Ammon's horn (tissue), 1 donor: Measurements from ENCODE around the gene FIBCD1.

Experiments
- DNase-seq: peaks from one replicate; pipeline ENCODE4 v3.0.0-alpha.2; 2016; ENCODE audit warnings: low spot score

Gene FIBCD1

GRCh38 chr9:130858739-130859705 is 80.0 kb downstream of the FIBCD1 start:
- no peak for DNase-seq

- no peak for DNase-seq
Observed at GRCh38 chr9:130857864-130858738, 80.9 kb downstream of the FIBCD1 start.

DNA sequence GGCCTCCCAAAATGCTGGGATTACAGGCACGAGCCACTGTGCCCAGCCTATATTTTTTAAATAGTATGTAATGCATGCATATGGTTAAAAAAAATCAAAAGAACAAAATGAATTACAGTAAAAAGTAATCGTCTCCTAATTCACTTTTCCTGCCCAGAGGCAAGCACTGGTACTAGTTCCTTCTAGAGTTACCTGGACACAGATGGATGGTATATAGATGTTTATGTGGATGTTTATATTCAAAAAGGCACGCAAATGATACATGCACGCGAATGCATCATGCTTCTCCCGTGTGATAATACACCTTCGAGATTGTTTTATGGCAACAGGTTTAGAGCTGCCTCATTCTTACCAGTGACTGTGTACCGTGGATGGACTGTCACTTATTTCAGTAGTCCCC is 82.6 kb downstream of the FIBCD1 start:
- no peak for DNase-seq

DNA sequence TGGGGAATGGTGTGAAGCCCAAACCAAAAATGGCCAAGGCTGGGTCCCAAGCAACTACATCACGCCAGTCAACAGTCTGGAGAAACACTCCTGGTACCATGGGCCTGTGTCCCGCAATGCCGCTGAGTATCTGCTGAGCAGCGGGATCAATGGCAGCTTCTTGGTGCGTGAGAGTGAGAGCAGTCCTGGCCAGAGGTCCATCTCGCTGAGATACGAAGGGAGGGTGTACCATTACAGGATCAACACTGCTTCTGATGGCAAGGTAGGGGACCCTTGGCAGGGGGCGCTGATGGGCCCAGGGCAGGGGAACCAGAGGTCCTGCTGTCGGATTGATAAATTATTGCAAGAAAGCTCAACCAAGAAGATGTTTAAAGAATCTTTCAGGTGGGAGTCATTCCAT is 84.2 kb downstream of the FIBCD1 start:
- DNase-seq: no peak

DNA sequence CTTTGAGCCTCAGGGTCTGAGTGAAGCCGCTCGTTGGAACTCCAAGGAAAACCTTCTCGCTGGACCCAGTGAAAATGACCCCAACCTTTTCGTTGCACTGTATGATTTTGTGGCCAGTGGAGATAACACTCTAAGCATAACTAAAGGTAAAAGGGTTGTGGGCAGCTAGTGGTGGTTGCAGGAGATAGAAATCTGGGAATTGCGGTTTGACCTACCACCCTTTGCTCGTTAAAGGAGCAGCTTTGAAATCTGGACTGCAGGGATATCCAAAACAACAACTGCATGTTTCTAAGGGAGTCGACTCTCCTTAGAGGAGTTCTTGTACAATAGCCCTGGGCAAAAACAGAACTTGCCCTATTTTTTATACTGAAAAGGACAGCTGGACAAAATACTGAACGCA is 85.0 kb downstream of the FIBCD1 start:
- DNase-seq: no peak

- DNase-seq: no peak
Observed at GRCh38 chr9:130852801-130853200, 86.2 kb downstream of the FIBCD1 start.
